ENCODE data around the gene C19orf25. TPM values are rescaled to one million over a fixed set of nuclear protein-coding genes. Genes with fewer than 3 reads are reported as not detected.
"Not testable (repeated sequence)": the region's sequence is repeated elsewhere in the genome, so short reads cannot be mapped to it uniquely, and the experiment has no call there.

Gene C19orf25
- total RNA-seq, 1 donor from 2014 or later, result 25.0 TPM

- H3K36me3 ChIP-seq, result no peaks in the 10 kb centered on the region
- no peak overlapping the region for H3K27ac ChIP-seq
- DNase-seq (ENCODE audit: extremely low spot score in 2 of 2), result no peak
- H3K4me1 ChIP-seq, result peaks cover 24% of the 10 kb centered on the region
- intact Hi-C loops (cut with DNase I), result no loop called here
- TF ChIP-seq POLR2AphosphoS5 (IDR thresholded peaks at IDR 0.05; ENCODE audit: insufficient read depth in 1 of 2, low read depth in 1 of 2) (no peak), POLR2A (IDR thresholded peaks at IDR 0.05) (no peak)
- TF ChIP-seq, protein P1, sequence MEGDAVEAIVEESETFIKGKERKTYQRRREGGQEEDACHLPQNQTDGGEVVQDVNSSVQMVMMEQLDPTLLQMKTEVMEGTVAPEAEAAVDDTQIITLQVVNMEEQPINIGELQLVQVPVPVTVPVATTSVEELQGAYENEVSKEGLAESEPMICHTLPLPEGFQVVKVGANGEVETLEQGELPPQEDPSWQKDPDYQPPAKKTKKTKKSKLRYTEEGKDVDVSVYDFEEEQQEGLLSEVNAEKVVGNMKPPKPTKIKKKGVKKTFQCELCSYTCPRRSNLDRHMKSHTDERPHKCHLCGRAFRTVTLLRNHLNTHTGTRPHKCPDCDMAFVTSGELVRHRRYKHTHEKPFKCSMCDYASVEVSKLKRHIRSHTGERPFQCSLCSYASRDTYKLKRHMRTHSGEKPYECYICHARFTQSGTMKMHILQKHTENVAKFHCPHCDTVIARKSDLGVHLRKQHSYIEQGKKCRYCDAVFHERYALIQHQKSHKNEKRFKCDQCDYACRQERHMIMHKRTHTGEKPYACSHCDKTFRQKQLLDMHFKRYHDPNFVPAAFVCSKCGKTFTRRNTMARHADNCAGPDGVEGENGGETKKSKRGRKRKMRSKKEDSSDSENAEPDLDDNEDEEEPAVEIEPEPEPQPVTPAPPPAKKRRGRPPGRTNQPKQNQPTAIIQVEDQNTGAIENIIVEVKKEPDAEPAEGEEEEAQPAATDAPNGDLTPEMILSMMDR (IDR thresholded peaks at IDR 0.05), result no peak
- H3K4me3 ChIP-seq, result no peak overlapping the region
- no peaks in the 10 kb centered on the region for H3K9me3 ChIP-seq
- no peaks in the 10 kb centered on the region for H3K27me3 ChIP-seq
These were observed 2.9 kb upstream of the C19orf25 start for GRCh38 chr19:1481893-1482360.

DNA sequence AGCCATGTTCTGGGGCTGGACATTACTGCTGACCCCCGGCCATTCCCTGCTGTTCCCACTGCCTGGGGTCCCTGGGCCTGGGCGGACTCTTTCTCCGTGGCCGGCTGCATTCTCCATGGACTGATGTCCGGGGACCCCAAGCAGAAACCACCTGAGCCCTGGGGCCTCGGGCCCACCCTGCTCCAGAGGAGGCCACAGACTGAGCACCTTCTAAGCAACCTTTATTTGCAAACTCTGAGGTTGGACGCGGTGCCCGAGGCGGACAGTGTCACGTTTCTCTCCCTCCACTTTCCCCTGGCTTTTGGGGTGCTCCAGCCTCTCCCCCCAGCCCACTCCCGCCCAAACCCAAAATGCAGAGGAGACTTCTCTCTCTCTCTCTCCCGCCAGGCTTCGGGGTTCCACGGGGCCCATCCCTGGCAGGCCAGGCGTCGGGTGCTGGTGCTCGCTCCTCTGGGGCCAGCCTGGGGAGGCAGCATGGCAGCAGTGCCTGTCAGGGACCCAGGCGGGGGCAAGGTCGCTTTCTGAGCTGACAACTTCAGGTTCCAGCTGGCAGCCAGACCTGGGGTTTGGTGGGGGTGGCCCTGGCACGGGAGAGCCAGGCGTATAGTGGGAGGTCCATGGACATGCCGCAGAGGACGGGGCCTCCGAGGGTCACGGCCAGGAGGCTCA, 2.3 kb upstream of the C19orf25 start:
- intact Hi-C loops (cut with DNase I), result no loop called here
- Histone ChIP-seq H3K4me3 (no peak overlapping the region), H3K27ac (no peak overlapping the region), H3K9me3 (no peaks in the 10 kb centered on the region), H3K27me3 (no peaks in the 10 kb centered on the region), H3K4me1 (peaks cover 24% of the 10 kb centered on the region), H3K36me3 (peaks cover 0 to 1% of the 10 kb centered on the region in 2 donors)
- no peak for DNase-seq (ENCODE audit: extremely low spot score in 2 of 2)
- no peak for TF ChIP-seq POLR2AphosphoS5 (IDR thresholded peaks at IDR 0.05; ENCODE audit: insufficient read depth in 1 of 2, low read depth in 1 of 2)
- TF ChIP-seq, protein P1 (IDR thresholded peaks at IDR 0.05), result no peak
- TF ChIP-seq POLR2A (IDR thresholded peaks at IDR 0.05), result no peak

DNA sequence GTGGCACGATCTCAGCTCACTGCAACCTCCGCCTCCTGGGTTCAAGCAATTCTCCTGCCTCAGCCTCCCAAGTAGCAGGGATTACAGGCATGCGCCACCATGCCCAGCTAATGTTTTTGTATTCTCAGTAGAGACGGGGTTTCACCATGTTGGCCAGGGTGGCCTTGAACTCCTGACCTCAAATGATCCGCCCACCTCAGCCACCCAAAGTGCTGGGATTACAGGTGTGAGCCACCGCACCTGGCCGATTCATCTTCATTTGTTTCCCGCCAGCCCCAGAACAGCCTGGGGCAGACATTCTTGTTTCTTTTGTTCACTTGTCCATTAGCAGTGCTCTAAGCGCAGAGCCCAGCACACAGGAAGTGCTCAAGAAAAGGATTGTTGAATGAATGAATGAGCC, 2.0 kb downstream of the C19orf25 start:
- peaks cover 37% of the 10 kb centered on the region for H3K4me1 ChIP-seq
- H3K9me3 ChIP-seq; H3K27me3 ChIP-seq; H3K27ac ChIP-seq; intact Hi-C loops (cut with DNase I); DNase-seq (ENCODE audit: extremely low spot score in 2 of 2); H3K4me3 ChIP-seq: not testable (repeated sequence)
- peaks cover 0 to 11% of the 10 kb centered on the region in 2 donors for H3K36me3 ChIP-seq

DNA sequence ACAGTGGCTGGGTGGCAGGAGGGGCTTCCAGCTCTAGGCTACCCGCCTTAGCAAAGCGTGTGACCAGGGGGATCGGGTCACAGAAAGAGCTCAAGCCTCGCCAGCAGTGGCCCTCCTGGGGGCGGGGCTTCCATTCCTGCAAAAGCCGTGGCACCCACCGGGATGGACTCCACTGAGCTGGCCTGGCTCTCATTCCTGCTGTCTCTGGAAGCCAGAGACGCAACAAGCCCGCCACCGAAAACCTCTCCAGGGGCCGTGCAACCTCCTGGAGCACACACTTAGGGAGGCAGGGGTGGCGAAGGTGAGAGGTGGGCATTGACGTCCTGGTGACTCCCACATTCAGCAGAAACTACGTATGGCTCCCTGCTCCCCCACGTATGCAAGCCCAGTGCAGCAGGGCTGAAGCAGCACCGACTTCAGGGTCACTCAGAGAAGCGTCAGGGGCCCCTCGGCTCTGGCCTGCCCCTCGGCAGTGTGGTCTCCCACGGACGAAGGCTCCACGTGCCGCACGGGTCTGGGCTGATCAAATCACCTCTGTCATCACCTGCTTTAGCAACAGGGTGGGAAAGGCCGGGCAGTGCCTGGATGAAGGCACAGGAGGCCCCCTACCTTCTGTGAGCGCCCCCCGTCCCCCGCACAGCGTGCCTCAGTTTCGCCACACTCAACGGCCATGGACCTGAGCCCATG, 3.1 kb downstream of the C19orf25 start:
- Histone ChIP-seq H3K27me3 (peaks cover 4% of the 10 kb centered on the region), H3K27ac (no peak overlapping the region), H3K4me1 (peaks cover 48% of the 10 kb centered on the region), H3K4me3 (no peak overlapping the region), H3K36me3 (peaks cover 0 to 11% of the 10 kb centered on the region in 2 donors), H3K9me3 (no peaks in the 10 kb centered on the region)
- intact Hi-C loops (cut with DNase I), result no loop called here
- TF ChIP-seq, protein P1 (IDR thresholded peaks at IDR 0.05), result no peak
- TF ChIP-seq POLR2A (IDR thresholded peaks at IDR 0.05), result no peak
- no peak for TF ChIP-seq POLR2AphosphoS5 (IDR thresholded peaks at IDR 0.05; ENCODE audit: insufficient read depth in 1 of 2, low read depth in 1 of 2)
- no peak for DNase-seq (ENCODE audit: extremely low spot score in 2 of 2)

- Histone ChIP-seq H3K4me3 (no peak overlapping the region), H3K27me3 (peaks cover 4% of the 10 kb centered on the region), H3K27ac (no peak overlapping the region), H3K9me3 (no peaks in the 10 kb centered on the region), H3K4me1 (peaks cover 58% of the 10 kb centered on the region), H3K36me3 (peaks cover 0 to 11% of the 10 kb centered on the region in 2 donors)
- TF ChIP-seq POLR2A (IDR thresholded peaks at IDR 0.05), result no peak
- TF ChIP-seq, protein P1 (IDR thresholded peaks at IDR 0.05), result no peak
- no peak for TF ChIP-seq POLR2AphosphoS5 (IDR thresholded peaks at IDR 0.05; ENCODE audit: insufficient read depth in 1 of 2, low read depth in 1 of 2)
- intact Hi-C loops (cut with DNase I), result no loop called here
- no peak for DNase-seq (ENCODE audit: extremely low spot score in 2 of 2)
These were observed 4.2 kb downstream of the C19orf25 start for GRCh38 chr19:1474765-1475351.
